IMR-90 (cell line): Measurements from ENCODE around the gene GGN. TPM values are rescaled to one million over a fixed set of nuclear protein-coding genes. Genes with fewer than 3 reads are reported as not detected.

Source experiments
- ATAC-seq: fragments of 200-7000 bp; cut with Tn5 transposase; 2 replicates; pipeline ENCODE4 v1.9.1; 2020; ENCODE audit warnings: low read depth, mild to moderate bottlenecking, moderate library complexity
- BruUV-seq: library from RNA; stranded (reverse); fragments of 400-500 nt; replicated peaks from 2 replicates; lab custom pipeline; 2021; lab: Mats Ljungman, UMichigan
- CTCF ChIA-PET: fragments of 300-600 bp; formaldehyde crosslinking; extraction: SDS; loops from one replicate; lab custom pipeline; 2021; ENCODE audit warnings: antibody characterized with exemption; lab: Yijun Ruan, JAX
- POLR2A ChIA-PET: fragments of 300-600 bp; sonication (Branson Sonifier 250); formaldehyde crosslinking; loops from one replicate; lab custom pipeline; 2022; ENCODE audit warnings: antibody characterized with exemption; ENCODE audit not compliant: unreplicated experiment; lab: Charles Lee
- DNase-seq: peaks from one replicate; pipeline ENCODE4 v3.0.0; 2013
- H2AFZ ChIP-seq: replicated peaks from 2 replicates; pipeline ENCODE3; 2013; ENCODE audit warnings: low read length, mild to moderate bottlenecking; ENCODE audit not compliant: poor library complexity
- H2AK5ac ChIP-seq: 2 replicates; pipeline ENCODE4 v1.6.1; 2013; ENCODE audit warnings: low read depth, low read length, inconsistent platforms
- H2AK9ac ChIP-seq: replicated peaks from 2 replicates; pipeline ENCODE3; 2013; ENCODE audit warnings: mild to moderate bottlenecking, low read depth, low read length, moderate library complexity; ENCODE audit not compliant: poor library complexity
- H2BK120ac ChIP-seq: 2 replicates; pipeline ENCODE4 v1.6.1; 2013; ENCODE audit warnings: low read depth, low read length, inconsistent platforms
- H2BK15ac ChIP-seq: 3 replicates; pipeline ENCODE4 v1.6.1; 2013; ENCODE audit warnings: low read depth, low read length, inconsistent platforms
- H2BK20ac ChIP-seq: 2 replicates; pipeline ENCODE4 v1.6.1; 2013; ENCODE audit warnings: low read depth, mild to moderate bottlenecking, inconsistent platforms, low read length, moderate library complexity
- H2BK5ac ChIP-seq: 2 replicates; pipeline ENCODE4 v1.6.1; 2013; ENCODE audit warnings: mild to moderate bottlenecking, low read depth, low read length, inconsistent platforms; ENCODE audit not compliant: poor library complexity, severe bottlenecking
- H3K14ac ChIP-seq: replicated peaks from 2 replicates; pipeline ENCODE4 v1.6.1; 2013; ENCODE audit warnings: low read depth, low read length, inconsistent platforms
- H3K18ac ChIP-seq: 2 replicates; pipeline ENCODE4 v1.6.1; 2013; ENCODE audit warnings: low read depth, low read length, control low read depth
- H3K23ac ChIP-seq: 2 replicates; pipeline ENCODE4 v1.6.1; 2013; ENCODE audit warnings: low read depth, low read length, inconsistent platforms
- H3K27ac ChIP-seq: 2 replicates; pipeline ENCODE4 v1.5.1; 2013; ENCODE audit warnings: mild to moderate bottlenecking, control low read depth, low read length; ENCODE audit not compliant: insufficient read depth
- H3K27me3 ChIP-seq: 2 replicates; pipeline ENCODE4 v1.6.1; 2013; ENCODE audit warnings: low read length; ENCODE audit not compliant: control insufficient read depth, insufficient read depth
- H3K36me3 ChIP-seq: 2 replicates; pipeline ENCODE4 v1.6.1; 2013; ENCODE audit warnings: low read length, mixed read lengths; ENCODE audit not compliant: control insufficient read depth, insufficient read depth
- H3K4ac ChIP-seq: 2 replicates; pipeline ENCODE4 v1.6.1; 2013; ENCODE audit warnings: low read depth, low read length, inconsistent platforms
- H3K4me1 ChIP-seq: 2 replicates; pipeline ENCODE4 v1.6.1; 2013; ENCODE audit warnings: low read length, mixed read lengths; ENCODE audit not compliant: control insufficient read depth, insufficient read depth
- H3K4me2 ChIP-seq: 2 replicates; pipeline ENCODE4 v1.6.1; 2013; ENCODE audit warnings: low read depth, mild to moderate bottlenecking, control low read depth, low read length, moderate library complexity
- H3K4me3 ChIP-seq: 2 replicates; pipeline ENCODE4 v1.5.1; 2013; ENCODE audit warnings: low read depth, mild to moderate bottlenecking, control low read depth, low read length, moderate library complexity; ENCODE audit not compliant: insufficient read depth
- H3K56ac ChIP-seq: 2 replicates; pipeline ENCODE4 v1.6.1; 2013; ENCODE audit warnings: low read length, inconsistent platforms; ENCODE audit not compliant: insufficient read depth; ENCODE audit errors: extremely low read depth
- H3K79me1 ChIP-seq, 2 experiments: 2 replicates each; pipeline ENCODE4 v1.6.1; 2013; ENCODE audit warnings: low read length in 2 of 2, inconsistent platforms in 1 of 2, low read depth in 1 of 2
- H3K9ac ChIP-seq: 2 replicates; pipeline ENCODE4 v1.6.1; 2013; ENCODE audit warnings: low read depth, low read length, control low read depth
- H3K9me1 ChIP-seq: 2 replicates; pipeline ENCODE4 v1.6.1; 2013; ENCODE audit warnings: low read length, inconsistent platforms; ENCODE audit not compliant: insufficient read depth
- H3K9me3 ChIP-seq: 2 replicates; pipeline ENCODE4 v1.6.1; 2013; ENCODE audit warnings: low read length; ENCODE audit not compliant: control insufficient read depth, insufficient read depth
- H4K20me1 ChIP-seq: 2 replicates; pipeline ENCODE4 v1.6.1; 2013; ENCODE audit warnings: low read length, inconsistent platforms; ENCODE audit not compliant: insufficient read depth
- H4K5ac ChIP-seq: 2 replicates; pipeline ENCODE4 v1.6.1; 2013; ENCODE audit warnings: mild to moderate bottlenecking, low read depth, low read length, control low read depth
- H4K8ac ChIP-seq, 2 experiments: 2 replicates each; pipeline ENCODE4 v1.6.1; 2013; ENCODE audit warnings: low read depth in 2 of 2, low read length in 2 of 2, control low read depth in 1 of 2, inconsistent platforms in 1 of 2
- H4K91ac ChIP-seq: 2 replicates; pipeline ENCODE4 v1.6.1; 2013; ENCODE audit warnings: low read depth, low read length, inconsistent platforms; ENCODE audit not compliant: insufficient read depth
- BHLHE40 ChIP-seq: fragments of 150-350 bp; IDR thresholded peaks from 2 replicates; pipeline ENCODE4 v1.6.1; 2016; ENCODE audit warnings: mild to moderate bottlenecking, low read depth, low read length
- CEBPB ChIP-seq: IDR thresholded peaks from 2 replicates; pipeline ENCODE4 v1.6.1; 2012; ENCODE audit warnings: low read depth, low read length, improper control_type of control experiment
- FOS ChIP-seq: fragments of 150-350 bp; IDR thresholded peaks from 2 replicates; pipeline ENCODE4 v1.6.1; 2016; ENCODE audit warnings: low read depth, low read length
- MAFK ChIP-seq: IDR thresholded peaks from 2 replicates; pipeline ENCODE4 v1.6.1; 2012; ENCODE audit warnings: low read depth, low read length, improper control_type of control experiment
- NFE2L2 ChIP-seq: fragments of 150-350 bp; IDR thresholded peaks from 2 replicates; pipeline ENCODE4 v1.6.1; 2016; ENCODE audit warnings: low read depth, mild to moderate bottlenecking, low read length
- RAD21 ChIP-seq: IDR thresholded peaks from 2 replicates; pipeline ENCODE4 v1.6.1; 2012; ENCODE audit warnings: low read length, improper control_type of control experiment
- RCOR1 ChIP-seq: IDR thresholded peaks from 2 replicates; pipeline ENCODE4 v1.6.1; 2012; ENCODE audit warnings: mild to moderate bottlenecking, low read length, improper control_type of control experiment; ENCODE audit not compliant: insufficient replicate concordance
- RFX5 ChIP-seq: IDR thresholded peaks from 2 replicates; pipeline ENCODE4 v1.8.0; 2012; ENCODE audit warnings: low read depth, mild to moderate bottlenecking, low read length, moderate library complexity
- WGBS, 2 experiments: methylation state at CpG; one replicate each; pipeline versions ENCODE4 v1.1.5 to v1.1.7; 2013; ENCODE audit warnings: missing lambda C conversion rate in 2 of 2; ENCODE audit not compliant: insufficient read length in 1 of 2; ENCODE audit errors: extremely low coverage in 2 of 2; 5-methylcytosine and 5-hydroxymethylcytosine counted together
- dilution Hi-C: fragments of 300-500 bp; cut with HindIII; formaldehyde crosslinking; loops from one replicate; pipeline ENCODE4 v1.14.3; 2018; ENCODE audit warnings: low sequenced_read_pairs; ENCODE audit not compliant: unreplicated experiment
- in situ Hi-C: fragments of 300-500 bp; cut with MboI; formaldehyde crosslinking; loops from 3 replicates; pipeline ENCODE4 v1.14.3; 2019; ENCODE audit warnings: low sequenced_read_pairs, inconsistent platforms, mixed read lengths
- intact Hi-C: fragments of 100-400 bp; cut with micrococcal nuclease; formaldehyde crosslinking; loops from 2 replicates; pipeline ENCODE4 v1.10.0; 2022
- polyA plus RNA-seq, 3 experiments: library from polyadenylated mRNA; depleted of rRNA; stranded (reverse); fragments of >200 nt; gene quantifications; 2 replicates each; pipeline ENCODE4 v1.2.3, GENCODE V29; 2012; ENCODE audit warnings: low replicate concordance in 1 of 3
- total RNA-seq: library from RNA; depleted of rRNA; stranded (reverse); fragments of >200 nt; gene quantifications from 2 replicates; pipeline ENCODE4 v1.2.3, GENCODE V29; 2012
- TF ChIP-seq, protein P1 (sequence below): conservative IDR thresholded peaks from 2 replicates; pipeline ENCODE4 v1.5.1; 2012; ENCODE audit warnings: mild to moderate bottlenecking, low read depth, low read length, improper control_type of control experiment
- TF ChIP-seq, protein P2 (sequence below): fragments of 150-350 bp; IDR thresholded peaks from 2 replicates; pipeline ENCODE4 v1.6.1; 2017; ENCODE audit warnings: mild to moderate bottlenecking, antibody characterized with exemption, low read length, low read depth

The GGN gene
- total and polyA plus RNA-seq, 2 of the 4 experiments (the other 2 are of a cell fraction): under 0.01 to 0.65 TPM

DNA sequence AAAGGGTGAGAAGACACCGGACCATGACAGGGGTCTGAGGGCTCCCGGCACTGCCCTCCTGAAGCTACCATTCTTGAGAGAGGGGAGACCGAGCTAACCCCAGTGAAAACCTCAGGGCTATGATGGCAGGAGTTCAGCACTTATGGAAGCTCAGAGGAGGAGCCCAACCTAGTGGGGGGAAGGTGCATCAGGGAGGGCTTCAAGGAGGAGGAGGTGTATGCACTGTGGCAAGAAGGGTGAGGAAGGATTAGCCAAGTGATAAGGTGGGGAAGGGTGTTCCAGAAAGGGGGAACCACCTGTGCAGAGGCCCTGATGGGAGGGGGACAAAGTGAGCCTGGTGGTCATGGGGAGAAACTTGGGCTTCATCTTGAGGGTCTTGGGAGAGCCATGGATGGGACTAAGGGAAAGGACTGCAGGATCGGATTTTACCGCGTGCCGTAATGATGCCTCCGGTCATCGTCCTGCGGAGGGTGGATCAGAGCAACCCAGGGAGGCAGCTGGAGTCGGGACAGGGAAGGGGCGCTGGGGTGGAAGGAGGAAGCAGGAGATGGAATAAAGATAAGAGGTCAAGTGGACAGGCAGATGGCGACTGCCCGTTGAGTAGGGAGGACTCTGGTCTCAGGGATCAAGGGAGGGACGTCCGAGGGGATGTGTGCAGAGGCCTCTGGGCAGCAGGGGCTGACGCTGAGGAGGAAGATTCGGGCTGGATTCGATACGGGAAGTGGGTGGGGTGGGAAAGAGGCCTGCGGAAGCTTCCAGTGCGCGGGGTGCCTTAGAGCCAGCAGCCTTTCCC is 26.8 kb downstream of the GGN start:
- no peak for DNase-seq
- H4K91ac ChIP-seq: no peak overlapping the region

More for the DNA sequence above, 26.8 kb downstream of the GGN start:
- Histone ChIP-seq H3K18ac (no peak overlapping the region), H2AK9ac (no peak overlapping the region), H2AFZ (peak overlapping the region; percentile 98), H2BK15ac (no peak overlapping the region), H3K4me1 (no peaks in the 10 kb centered on the region), H3K9me1 (no peaks in the 10 kb centered on the region), H2BK20ac (no peak overlapping the region), H3K36me3 (no peaks in the 10 kb centered on the region), H2AK5ac (no peak overlapping the region), H3K79me1 (no peaks in the 10 kb centered on the region), H3K56ac (no peak overlapping the region), H3K14ac (no peak overlapping the region), H4K20me1 (0 out of 2 replicates have a peak, but pooled peaks cover 3% of the 10 kb centered on the region), H3K27ac (no peak overlapping the region), H2BK120ac (no peak overlapping the region), H4K8ac (no peak overlapping the region), H3K4me2 (peak overlapping the region; percentile 85), H3K9ac (no peak overlapping the region), H2BK5ac (no peak overlapping the region), H3K9me3 (no peaks in the 10 kb centered on the region), H3K23ac (no peak overlapping the region), H3K27me3 (peaks cover 44% of the 10 kb centered on the region), H3K4me3 (peak overlapping the region; percentile 66), H3K4ac (no peak overlapping the region), H4K5ac (no peak overlapping the region)
- WGBS, 2 experiments: 31% methylated on average over 16 of the region's 23 CpGs; no CpG with 5 or more reads in 1 of the 2 experiments
- CTCF ChIA-PET: interaction anchor here (0.6 kb wide), 1 partner anchor 30 kb away, joined by 4 read pairs; no protein-coding TSS in a partner anchor
- POLR2A ChIA-PET: interaction anchor here (0.6 kb wide), 1 partner anchor 27 kb away, joined by 4 read pairs; no protein-coding TSS in a partner anchor
- BruUV-seq: no TSS peak
- TF ChIP-seq NFE2L2: no peak
- TF ChIP-seq, protein P1, sequence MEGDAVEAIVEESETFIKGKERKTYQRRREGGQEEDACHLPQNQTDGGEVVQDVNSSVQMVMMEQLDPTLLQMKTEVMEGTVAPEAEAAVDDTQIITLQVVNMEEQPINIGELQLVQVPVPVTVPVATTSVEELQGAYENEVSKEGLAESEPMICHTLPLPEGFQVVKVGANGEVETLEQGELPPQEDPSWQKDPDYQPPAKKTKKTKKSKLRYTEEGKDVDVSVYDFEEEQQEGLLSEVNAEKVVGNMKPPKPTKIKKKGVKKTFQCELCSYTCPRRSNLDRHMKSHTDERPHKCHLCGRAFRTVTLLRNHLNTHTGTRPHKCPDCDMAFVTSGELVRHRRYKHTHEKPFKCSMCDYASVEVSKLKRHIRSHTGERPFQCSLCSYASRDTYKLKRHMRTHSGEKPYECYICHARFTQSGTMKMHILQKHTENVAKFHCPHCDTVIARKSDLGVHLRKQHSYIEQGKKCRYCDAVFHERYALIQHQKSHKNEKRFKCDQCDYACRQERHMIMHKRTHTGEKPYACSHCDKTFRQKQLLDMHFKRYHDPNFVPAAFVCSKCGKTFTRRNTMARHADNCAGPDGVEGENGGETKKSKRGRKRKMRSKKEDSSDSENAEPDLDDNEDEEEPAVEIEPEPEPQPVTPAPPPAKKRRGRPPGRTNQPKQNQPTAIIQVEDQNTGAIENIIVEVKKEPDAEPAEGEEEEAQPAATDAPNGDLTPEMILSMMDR: no peak
- no peak for TF ChIP-seq BHLHE40
- no peak for TF ChIP-seq MAFK
- no peak for TF ChIP-seq RFX5
- TF ChIP-seq RAD21: no peak
- TF ChIP-seq CEBPB: no peak
- TF ChIP-seq, protein P2, sequence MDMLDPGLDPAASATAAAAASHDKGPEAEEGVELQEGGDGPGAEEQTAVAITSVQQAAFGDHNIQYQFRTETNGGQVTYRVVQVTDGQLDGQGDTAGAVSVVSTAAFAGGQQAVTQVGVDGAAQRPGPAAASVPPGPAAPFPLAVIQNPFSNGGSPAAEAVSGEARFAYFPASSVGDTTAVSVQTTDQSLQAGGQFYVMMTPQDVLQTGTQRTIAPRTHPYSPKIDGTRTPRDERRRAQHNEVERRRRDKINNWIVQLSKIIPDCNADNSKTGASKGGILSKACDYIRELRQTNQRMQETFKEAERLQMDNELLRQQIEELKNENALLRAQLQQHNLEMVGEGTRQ: no peak
- no peak for TF ChIP-seq FOS
- no peak for TF ChIP-seq RCOR1
- dilution Hi-C loops: no loop called here
- peak; percentile 1; the same call in 1 of the 2 replicates for ATAC-seq
- in situ Hi-C loops: no loop called here
- intact Hi-C loops: no loop called here
